GM23248 (cell line): Measurements from ENCODE around the gene HSPBP1.

Source experiments
- EZH2 ChIP-seq: fragments of 200-600 bp; sonication (generic); IDR thresholded peaks from 2 replicates; pipeline ENCODE4 v1.6.1; 2018; ENCODE audit warnings: antibody characterized with exemption, mild to moderate bottlenecking; ENCODE audit not compliant: insufficient read depth, poor library complexity, severe bottlenecking
- EZH2phosphoT487 ChIP-seq: fragments of 200-600 bp; sonication (generic); IDR thresholded peaks from 2 replicates; pipeline ENCODE4 v1.6.1; 2018; ENCODE audit warnings: antibody characterized with exemption, moderate library complexity, mild to moderate bottlenecking, low read depth; ENCODE audit not compliant: insufficient read depth

GRCh38 chr19:55242517-55242916 lies 37.4 kb downstream of the HSPBP1 start:
- TF ChIP-seq EZH2 (no peak), EZH2phosphoT487 (no peak)
